HG02642 (cell line): ENCODE measurements around the gene TSPYL6.

Source experiments
- ATAC-seq: cut with Tn5 transposase; IDR thresholded peaks from one replicate; pipeline ENCODE4 v1.9.1; 2021; ENCODE audit warnings: mild to moderate bottlenecking; ENCODE audit not compliant: unreplicated experiment, poor library complexity

TSPYL6 gene

DNA sequence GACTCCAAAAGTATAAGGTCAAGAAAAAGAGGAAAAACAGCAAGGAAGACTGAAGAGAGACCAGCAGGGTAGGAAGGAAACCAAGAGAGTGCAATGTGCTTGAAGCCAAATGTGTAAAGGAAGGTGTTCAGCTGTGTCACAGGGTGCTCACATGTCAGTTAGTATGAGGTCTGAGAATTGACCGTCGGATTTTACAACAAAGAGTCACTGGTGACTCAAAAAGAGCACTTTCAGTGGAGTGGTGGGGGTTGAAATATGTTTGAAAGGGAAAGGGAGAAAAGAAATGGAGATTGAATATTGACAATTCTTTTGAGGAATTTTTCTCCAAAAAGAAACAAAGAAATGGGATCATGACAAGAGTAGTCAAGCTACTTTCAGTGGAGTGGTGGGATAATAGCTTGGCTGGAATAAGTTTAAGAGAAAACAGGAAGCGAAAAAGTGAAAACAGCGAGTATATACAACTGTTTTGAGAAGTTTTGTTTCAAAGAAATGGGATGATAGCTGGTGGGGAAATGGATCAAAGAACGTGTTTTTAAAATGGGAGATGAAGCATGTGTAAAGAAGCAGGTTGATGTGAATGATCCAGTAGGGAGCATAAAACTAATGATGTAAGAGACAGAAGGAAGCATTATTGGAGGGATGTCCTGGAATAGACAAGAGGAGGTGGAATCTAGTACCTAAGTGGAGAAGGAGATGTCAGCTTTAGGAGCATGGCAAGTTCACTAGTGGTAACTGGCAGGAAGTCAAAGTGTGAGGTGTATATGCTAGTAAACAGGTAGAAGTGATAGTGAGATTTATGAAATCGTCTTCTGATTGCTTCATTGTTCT lies 3.6 kb upstream of the TSPYL6 start:
- no peak for ATAC-seq

DNA sequence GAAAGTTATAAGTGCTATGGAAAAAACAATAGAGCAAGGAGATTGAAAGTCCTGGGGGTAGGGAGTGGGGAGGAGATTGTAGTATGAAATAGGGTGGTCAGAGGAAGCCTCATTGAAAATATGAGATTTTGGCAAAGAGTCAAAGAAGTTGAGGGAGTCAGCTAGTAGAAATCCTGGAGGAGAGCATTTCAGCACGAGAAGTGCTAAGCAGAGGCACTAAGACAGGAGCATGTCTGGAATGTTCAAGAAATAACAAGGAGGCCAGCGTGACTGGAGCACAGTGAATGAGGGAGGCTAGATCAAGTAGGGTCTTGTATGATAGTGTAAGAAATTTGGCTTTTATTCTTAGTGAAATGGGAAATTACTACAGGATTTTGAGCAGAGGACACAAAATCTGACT lies 2.1 kb upstream of the TSPYL6 start:
- no peak for ATAC-seq

DNA sequence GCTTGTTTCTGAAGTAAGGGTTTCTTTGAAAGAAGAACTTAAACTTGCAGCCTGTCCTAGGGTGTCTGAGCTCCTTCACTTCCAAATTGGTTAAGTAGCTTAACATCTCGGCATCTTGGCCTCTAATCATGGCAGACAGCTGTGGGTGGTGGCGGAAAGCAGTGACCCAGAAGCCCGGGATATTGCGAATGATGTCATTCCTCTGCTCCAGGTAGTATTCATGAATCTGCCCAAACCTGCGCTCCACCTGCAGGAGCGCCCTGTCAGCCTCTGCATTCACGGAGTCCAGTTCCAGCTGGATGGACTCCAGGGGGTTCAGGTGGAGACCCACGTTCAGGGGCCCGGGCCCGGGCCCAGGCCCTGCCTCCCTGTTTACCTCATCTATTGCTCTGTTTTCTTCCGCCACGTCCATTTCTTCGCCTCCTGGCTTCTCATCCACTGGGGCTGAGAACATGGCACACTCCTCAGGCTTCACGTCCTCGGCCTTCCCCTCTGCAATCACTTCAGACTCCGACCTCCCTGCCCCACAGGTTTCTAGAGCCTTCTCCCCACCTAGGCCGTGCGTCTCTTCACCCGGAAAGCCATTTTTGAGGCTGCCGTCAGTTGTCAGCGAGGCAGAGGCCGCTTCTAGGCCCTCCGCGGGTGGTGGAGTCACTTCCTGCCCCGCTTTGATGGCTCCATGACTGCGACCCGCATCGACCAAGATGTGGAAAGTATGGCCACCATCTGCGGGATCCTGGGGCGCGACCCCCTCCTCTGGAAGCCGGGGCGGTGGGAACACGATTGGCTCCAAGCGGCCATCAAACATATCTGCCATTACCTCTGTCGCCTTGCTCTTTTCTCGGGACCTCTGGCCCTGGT lies 569 bp downstream of the TSPYL6 start:
- no peak for ATAC-seq

DNA sequence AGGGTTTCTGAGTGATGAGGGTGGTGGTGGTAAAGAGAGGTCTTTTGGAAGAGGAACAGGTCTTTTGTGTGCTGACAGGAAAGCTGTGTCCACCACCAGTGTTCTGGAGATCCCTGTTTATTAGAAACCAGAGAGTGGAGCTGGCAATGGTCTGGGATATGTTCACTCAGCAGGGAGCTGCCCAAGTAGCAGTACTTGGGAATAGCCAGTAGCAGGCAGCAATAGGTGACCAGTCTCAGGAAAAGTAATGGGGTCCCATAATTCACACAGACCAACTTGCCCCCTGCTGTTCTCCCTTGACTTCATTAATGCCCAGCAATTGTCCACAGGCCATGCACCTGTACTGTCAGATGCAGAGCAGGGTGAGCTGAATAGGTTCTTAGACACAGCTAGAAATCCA lies 1.8 kb downstream of the TSPYL6 start:
- no peak for ATAC-seq

DNA sequence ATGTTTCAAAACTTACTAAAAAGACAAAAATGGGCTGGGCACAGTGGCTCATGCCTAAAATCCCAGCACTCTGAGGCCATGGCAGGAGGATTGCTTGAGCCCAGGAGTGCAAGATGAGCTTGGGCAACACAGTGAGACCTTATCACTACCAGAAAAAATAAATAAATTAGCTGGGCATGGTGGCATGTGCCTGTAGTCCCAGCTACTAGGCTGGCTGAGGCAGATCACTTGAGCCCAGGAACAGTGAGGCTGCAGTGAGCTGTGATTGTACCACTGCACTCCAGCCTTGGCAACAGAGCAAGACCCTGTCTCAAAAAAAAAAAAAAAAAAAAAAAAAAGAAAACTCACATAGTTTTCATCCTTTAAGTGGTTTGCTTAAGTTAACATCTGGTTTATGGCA lies 6.4 kb downstream of the TSPYL6 start:
- no peak for ATAC-seq

DNA sequence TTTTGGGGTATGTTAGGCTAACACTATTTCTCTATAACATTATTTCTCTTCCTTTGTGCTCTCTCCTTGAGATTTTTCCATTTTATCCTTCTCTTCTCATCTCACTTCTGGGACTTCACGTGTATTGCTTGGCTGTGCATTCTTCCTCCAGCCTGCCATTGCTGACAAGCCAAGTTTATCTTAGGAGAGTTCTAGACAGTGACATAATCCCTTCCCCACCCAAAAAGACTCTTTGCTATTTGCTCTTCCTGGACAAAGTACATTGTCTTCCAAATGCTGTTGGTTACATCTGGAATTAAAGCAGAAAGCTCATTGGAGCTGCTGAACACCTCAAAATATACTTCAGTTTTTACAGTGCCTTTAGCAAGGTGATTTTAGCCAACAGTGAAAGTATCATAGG lies 8.9 kb downstream of the TSPYL6 start:
- no peak for ATAC-seq

DNA sequence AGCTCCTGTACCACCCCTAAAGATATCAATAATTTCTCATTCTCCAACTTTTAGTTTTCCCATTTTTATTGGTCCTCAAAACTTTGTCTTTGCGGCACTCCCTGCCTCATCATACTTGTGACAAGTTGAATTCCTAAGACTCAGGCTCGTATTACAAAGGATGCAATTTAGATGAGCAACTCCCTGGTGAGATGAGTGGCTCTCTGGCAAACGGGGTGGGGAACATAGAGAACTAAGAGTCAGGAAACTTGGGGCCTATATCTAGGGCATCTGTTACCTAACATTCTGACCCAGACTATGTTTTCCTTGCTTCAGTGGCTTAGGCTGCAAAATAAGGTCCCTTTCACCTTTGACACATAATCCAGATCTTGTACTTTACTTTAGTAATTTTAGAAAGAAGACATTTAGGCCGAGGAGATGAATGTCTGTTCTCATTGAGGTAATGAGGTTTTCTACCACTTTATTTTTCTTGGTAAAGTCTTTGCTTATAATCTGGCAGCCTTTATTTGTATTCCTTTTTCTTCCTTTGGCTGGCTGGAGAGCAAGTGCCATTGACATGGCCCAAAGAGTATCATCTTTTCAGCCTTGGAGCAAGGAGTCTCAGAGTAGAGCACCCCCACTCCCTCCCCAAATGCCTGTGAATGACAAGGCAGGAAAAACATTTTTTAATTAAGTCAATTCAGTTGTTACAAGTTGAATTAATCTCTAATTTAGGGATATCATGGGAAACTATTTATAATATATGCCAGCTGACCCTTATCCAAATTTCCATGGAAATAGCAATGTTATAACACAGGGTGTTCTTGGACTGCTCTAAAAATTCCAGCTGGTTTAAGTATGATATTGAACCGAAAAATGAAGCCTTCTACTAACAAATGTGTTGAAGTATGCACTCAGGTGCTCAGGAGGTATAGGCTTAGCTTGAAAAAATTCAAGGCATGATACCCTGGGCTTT lies 15.2 kb downstream of the TSPYL6 start:
- no peak for ATAC-seq

DNA sequence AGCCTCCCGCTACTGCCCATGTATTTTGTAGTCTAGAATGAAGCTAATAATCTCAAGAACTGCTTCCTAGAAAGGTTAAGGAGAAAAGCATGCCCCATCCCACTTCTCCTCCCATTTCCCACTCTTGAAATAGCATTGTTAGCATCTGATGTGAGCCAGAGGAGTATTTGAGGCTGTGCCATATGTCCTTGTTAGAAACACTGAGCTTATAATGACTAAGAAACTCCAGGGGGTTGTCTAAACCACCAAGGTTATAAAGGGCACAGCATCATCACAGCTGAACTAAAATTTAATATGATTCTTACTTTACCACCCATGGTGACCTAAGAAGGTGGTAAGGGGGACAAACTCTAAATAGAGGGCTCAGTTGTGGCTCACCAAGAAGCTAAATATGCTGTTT lies 16.6 kb downstream of the TSPYL6 start:
- ATAC-seq: no peak

DNA sequence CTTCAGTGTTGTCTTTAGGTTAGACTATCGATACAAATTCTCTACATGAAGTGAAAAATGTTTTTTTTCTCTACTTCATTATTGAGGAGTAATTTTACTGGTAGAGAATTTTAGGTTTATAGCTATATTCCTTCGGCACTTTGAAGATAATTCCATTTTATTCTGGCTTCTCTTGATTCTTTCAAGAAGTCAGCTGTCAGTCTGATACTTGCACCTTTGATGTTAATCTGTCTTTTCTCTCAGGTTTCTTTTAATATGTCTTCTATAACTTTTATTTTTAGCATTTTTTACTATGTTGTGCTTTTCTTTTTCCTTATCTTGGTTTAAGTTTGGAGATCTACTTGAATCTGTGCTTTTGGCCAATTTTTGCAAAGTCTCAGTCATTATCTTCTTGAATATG lies 18.6 kb downstream of the TSPYL6 start:
- ATAC-seq: no peak

DNA sequence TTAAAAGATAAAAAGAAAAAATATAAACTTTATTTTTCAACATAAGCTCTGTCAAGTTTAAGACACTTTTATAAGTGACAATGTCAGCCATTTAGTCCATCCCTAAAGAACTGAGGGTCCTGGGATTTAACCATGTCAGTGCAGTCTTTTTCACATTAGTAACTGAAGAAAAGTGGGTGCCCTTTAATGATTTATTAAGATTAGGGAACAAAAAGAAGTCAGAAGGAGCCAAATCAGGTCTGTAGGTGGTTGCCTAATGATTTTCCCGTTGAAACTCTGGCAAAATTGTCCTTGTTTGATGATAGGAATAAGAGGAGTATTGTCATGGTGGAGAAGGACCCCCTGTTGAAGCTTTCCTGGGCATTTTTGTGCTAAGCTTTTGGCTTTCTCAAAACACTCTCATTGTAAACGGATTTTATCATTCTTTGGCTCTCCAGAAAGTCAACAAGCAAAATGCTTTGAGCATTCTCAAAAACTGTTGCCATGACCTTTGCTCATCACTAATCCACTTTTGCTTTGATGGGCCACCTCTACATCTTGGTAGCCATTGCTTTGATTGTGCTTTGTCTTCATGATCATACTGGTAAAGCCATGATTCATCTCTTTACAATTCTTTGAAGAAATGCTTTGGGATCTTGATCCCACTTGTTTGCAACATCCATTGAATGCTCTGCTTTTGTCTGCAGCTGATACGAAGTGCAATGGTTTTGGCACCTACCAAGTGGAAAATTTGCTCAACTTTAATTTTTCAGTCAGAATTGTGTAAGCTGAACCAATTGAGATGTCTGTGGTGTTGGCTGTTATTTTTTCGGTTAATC lies 22.0 kb downstream of the TSPYL6 start:
- ATAC-seq: no peak

DNA sequence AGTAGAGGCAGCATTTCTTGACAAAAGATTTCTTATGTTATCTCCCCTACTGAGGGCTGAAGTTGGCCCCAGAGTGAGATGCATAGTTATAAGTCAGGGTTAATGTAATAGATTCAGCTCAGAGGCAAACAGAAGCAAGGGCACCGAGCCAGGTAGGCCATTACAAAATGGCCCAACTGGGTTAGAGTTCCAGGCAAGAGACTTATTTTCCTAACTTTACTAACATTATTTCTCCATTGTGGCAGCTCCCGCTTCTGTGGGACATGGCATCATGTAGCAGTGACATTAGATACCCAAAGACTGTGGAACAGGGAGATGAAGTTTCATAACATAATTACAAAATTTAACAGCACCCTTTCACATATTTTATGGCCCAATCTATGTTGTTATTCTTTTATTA lies 27.1 kb downstream of the TSPYL6 start:
- ATAC-seq: no peak

DNA sequence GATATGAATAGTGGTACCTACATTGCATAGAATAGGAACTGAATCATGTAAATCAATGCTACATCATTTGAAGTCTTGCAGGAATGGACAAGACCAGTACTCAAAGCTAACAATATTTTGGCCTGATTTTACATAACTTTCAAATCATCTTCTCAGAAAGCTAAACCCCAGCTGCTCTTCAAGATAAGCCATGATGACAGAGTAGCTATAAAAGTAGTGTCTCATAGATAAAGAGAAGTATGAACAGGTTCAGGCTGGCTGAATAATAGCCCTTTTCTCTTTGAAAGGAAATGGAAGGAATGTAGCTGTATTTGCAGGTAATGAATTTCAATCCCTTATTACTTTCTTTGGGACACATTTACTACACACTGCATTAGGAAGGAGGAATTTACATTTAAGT lies 28.2 kb downstream of the TSPYL6 start:
- ATAC-seq: no peak

DNA sequence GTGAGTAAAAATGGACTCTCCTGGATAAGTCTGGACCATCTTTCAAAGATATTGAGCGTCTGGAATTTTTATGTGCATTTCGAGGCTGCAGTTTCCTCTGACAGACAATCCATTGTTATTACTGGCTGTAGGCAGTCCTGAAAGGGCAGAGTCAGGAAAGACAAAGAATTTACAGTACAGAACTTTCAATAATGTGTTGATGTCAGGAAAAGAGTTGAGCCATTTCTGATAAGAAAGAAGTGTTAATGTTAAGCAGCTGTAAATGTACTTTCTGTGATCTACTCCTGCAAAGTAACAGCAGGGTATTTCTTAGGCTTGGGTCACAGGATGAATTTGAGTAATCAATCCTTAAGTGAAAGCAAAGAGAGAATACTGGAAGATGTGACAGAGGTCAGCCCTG lies 29.8 kb downstream of the TSPYL6 start:
- no peak for ATAC-seq

DNA sequence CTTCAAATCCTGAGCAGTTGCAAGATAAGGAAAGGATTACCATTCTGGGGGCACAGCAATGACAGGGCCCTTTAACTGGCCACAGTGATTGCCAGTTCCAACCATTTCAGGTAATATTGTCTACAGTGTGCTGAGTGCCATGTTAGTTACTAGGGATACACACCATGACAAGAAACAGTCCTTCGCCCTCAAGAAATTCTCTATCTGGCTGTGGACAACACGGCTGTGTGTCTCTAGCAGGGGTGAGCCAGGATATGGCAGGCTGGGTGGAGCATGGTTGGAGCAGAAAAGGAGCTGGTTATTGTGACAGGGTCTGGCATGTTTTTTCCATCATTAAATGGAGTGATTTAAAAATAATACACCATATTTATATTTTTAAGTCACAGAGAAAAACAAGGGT lies 31.0 kb downstream of the TSPYL6 start:
- ATAC-seq: no peak

DNA sequence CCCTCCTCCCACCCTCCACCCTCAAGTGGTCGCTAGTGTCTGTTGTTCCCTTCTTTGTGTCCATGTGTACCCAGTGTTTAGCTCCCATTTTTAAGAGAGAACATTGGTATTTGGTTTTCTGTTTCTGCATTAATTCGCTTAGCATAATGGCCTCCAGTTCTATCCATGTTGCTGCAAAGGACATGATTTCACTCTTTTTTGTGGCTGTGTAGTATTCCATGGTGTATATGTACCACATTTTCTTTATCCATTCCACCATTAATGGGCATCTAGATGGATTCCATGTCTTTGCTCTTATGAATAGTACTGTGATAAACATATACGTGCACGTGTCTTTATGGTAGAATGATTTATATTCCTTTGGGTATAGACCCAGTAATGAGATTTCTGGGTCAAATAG lies 42.9 kb downstream of the TSPYL6 start:
- ATAC-seq: no peak

DNA sequence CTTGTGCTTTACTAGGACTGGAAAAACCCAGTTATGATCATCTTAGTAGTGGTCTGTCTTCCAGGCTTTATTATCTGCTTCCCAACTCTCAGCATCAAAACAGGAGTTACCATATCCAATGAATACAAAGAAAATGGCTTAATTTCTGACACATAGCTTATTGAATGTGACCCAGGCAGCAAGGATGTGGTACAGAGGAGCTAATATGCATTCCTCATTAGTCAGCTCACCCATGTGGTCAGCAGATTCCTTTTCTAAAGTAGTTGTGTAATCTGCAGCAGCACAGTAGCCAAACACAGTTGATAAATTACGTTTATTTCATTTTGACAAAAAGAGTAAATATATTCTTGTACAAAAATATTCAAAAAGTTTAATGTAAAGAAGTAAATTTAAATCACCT lies 43.6 kb downstream of the TSPYL6 start:
- ATAC-seq: no peak

DNA sequence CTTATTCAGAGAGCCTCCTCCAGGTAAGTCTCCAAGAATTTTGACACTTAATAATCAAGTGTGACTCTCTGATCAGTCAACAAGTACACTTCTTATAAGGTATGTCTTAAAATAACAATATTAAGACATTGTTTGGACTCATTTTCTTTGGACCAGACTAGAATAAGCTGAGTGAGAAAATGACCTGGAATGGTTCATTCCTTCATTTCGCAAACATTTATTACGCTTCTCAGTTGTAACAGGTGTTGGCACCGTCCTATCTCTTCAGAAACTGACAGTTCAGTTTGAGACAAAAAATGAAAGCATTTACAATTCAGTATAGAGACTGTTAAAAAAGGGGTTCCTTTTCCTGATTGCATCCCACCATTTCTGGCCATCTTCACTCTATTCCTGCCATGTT lies 46.6 kb downstream of the TSPYL6 start:
- no peak for ATAC-seq

DNA sequence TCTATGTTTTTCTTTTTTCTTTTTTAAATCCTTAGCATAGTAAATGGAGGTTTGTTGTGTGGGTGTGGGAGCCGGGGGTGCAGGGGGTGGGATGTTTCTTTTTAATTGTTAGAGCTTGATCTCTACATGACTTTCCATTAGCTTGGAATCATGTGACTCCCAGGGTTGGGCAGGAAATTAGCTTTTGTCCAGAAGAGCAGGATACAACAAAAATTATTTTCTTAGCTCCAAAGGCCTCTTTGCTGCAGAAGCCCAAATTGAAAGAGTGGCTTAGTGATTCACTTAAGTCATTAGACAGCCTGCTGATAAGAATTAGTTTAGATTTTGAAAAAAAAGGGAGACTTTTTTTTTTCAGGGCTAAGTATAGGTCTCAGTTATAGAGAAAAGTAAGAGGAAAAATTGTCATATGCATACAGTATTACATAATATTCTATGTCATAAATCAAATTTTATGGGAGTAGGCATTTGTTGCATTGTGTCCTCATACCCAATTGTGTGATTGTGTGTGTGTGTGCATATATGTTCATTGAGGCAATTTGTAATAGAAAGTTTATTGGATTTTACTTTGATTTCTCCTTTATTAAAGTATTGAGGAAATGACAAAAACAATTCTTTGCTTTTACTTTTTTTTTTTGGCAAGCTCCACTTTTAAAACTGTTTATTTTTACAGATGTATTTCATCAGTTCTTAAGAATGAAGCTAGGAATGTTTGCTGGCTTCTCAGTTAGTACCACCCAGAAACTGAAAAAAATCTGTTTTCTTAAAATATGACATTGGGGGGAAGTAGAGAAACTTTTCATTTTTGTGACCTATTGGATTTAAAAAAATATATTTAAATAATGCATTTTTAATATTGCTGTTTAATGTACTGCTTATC lies 47.4 kb downstream of the TSPYL6 start:
- no peak for ATAC-seq

DNA sequence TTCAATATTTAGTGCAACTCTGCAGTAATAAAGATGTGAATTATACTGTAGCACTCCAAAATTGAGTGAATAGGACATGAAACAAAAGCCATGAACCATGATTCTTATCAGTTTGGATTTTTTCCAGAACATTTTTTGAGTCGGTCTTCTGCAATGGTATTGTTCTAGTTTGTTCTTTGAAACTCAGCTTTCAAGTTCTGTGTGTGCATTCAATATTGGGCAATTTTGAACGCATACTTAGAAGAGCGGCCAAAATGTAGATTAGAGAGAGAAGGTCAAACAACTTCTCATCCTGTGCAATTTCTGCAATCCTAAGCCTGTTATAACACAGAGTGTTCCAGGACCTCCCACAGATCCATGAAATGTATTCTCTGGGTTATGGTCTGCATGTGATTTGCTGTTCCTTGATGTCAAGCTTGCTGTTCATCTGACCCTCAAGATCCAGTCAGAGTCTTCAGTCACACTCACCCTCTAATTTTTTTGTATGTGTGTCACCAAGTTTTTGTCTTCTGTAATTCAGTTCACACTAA lies 48.3 kb downstream of the TSPYL6 start:
- ATAC-seq: no peak
